AG04450 (cell line): ENCODE measurements around the gene IFI44L. TPM values are rescaled to one million over a fixed set of nuclear protein-coding genes. Genes with fewer than 3 reads are reported as not detected.

Experiments used
- CTCF ChIA-PET: fragments of 300-600, 350-600 bp; formaldehyde crosslinking; extraction: SDS; loops from one replicate; lab custom pipeline; 2022; ENCODE audit warnings: antibody characterized with exemption, inconsistent platforms; lab: Charles Lee
- POLR2A ChIA-PET: fragments of 350-600 bp; formaldehyde crosslinking; extraction: SDS; loops from one replicate; lab custom pipeline; 2021; ENCODE audit warnings: antibody characterized with exemption, inconsistent platforms; lab: Yijun Ruan, JAX
- DNase-seq: peaks from one replicate; pipeline ENCODE4 v3.0.0-alpha.2; 2011; ENCODE audit warnings: low read depth, low spot score
- H3K27ac ChIP-seq: one replicate; pipeline ENCODE4 v1.5.1; 2012; ENCODE audit warnings: low read depth, low read length, control low read depth
- H3K27me3 ChIP-seq: one replicate; pipeline ENCODE4 v1.6.0; 2012; ENCODE audit warnings: low read length; ENCODE audit not compliant: control insufficient read depth, insufficient read depth
- H3K4me3 ChIP-seq: 2 replicates; pipeline ENCODE4 v1.5.1; 2011; ENCODE audit warnings: mild to moderate bottlenecking, low read depth, low read length, control low read depth
- H3K9me3 ChIP-seq: 2 replicates; pipeline ENCODE4 v1.5.1; 2012; ENCODE audit warnings: low read length; ENCODE audit not compliant: control insufficient read depth, insufficient read depth
- polyA plus RNA-seq: library from polyadenylated mRNA; depleted of rRNA; stranded (reverse); fragments of >200 nt; gene quantifications from 2 replicates; pipeline ENCODE4 v1.2.3, GENCODE V29; 2011
- TF ChIP-seq, protein P1 (sequence below): IDR thresholded peaks from 2 replicates; pipeline ENCODE4 v1.5.1; 2011; ENCODE audit warnings: low read depth, low read length, control low read depth, inconsistent platforms

IFI44L gene
- polyA plus RNA-seq, 1 experiment = 1.1 TPM

DNA sequence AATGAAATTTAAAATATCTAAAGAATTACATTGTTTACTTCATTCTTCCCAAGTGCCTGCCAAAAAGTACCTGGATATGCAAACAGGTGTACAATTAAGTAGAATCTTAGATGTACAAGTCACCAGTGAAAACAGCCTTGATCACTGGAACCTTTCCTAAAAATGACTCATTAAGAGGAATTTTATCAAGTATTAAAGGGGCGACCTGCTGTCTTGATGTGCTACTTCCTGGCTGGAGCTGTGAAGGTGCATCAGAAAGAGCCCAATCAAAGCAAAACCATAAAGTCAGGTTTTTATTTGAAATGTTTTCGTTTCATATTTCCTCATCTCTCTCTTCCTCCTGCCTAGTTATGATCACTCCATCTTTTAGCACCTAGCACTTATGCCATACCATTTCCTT lies 62.8 kb downstream of the IFI44L start:
- H3K27ac ChIP-seq = no peak overlapping the region
- no peak overlapping the region for H3K4me3 ChIP-seq
- no peak for DNase-seq
- POLR2A ChIA-PET = no interaction called here
- no peaks in the 10 kb centered on the region for H3K9me3 ChIP-seq
- H3K27me3 ChIP-seq = no peaks in the 10 kb centered on the region
- CTCF ChIA-PET = interaction anchor here (0.7 kb wide), 1 partner anchor 66 kb away, joined by 3 read pairs; no protein-coding TSS in a partner anchor
- TF ChIP-seq, protein P1, sequence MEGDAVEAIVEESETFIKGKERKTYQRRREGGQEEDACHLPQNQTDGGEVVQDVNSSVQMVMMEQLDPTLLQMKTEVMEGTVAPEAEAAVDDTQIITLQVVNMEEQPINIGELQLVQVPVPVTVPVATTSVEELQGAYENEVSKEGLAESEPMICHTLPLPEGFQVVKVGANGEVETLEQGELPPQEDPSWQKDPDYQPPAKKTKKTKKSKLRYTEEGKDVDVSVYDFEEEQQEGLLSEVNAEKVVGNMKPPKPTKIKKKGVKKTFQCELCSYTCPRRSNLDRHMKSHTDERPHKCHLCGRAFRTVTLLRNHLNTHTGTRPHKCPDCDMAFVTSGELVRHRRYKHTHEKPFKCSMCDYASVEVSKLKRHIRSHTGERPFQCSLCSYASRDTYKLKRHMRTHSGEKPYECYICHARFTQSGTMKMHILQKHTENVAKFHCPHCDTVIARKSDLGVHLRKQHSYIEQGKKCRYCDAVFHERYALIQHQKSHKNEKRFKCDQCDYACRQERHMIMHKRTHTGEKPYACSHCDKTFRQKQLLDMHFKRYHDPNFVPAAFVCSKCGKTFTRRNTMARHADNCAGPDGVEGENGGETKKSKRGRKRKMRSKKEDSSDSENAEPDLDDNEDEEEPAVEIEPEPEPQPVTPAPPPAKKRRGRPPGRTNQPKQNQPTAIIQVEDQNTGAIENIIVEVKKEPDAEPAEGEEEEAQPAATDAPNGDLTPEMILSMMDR = no peak

DNA sequence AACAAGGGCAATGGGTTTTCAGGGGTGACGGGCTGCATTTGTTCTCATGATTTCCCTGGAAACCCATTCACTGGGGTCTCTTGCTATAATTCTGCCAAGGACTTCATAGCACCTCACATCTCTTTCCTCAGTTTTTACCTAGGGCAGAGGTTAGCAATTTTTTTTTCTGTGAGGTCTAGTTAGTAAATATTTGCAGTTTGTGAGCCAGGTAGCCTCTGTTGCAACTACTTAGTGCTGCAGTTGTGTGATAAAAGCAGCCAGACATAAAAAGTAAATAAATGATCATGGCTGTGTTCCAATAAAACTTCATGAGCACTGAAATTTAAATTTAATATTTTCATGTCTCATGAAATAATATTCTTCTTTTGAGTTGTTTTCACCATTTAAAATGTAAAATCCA lies 67.1 kb downstream of the IFI44L start:
- CTCF ChIA-PET = interaction anchor here (1.3 kb wide), 1 partner anchor 152 kb away, joined by 3 read pairs; no protein-coding TSS in a partner anchor
- Histone ChIP-seq H3K9me3 (no peaks in the 10 kb centered on the region), H3K27ac (no peak overlapping the region), H3K4me3 (no peak overlapping the region), H3K27me3 (no peaks in the 10 kb centered on the region)
- POLR2A ChIA-PET = no interaction called here
- TF ChIP-seq, protein P1 = no peak
- DNase-seq = no peak

DNA sequence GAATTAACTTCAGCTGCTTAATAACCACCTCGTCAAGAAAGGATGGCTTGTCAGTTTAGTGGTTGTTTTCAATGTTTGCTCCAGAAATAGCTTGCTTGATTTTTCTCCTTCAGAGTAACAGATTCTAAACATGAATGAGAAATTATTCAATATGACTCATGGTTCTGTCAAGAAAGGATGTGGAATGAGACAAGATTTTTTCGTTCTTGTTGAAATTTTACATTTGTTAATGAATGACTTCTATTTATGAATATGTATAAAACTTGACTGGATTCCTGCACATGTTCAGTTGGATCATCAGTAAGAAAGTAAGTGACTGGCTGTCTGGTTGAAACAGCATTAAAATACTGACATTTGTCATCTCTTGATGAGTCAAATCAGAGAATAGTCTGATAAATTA lies 67.7 kb downstream of the IFI44L start:
- ChIA-PET CTCF (interaction anchor here (1.3 to 1.4 kb wide), 2 partner anchors 73 to 152 kb away, joined by 3 to 5 read pairs; no protein-coding TSS in a partner anchor), POLR2A (no interaction called here)
- DNase-seq = no peak
- H3K27me3 ChIP-seq = no peaks in the 10 kb centered on the region
- no peak overlapping the region for H3K4me3 ChIP-seq
- no peaks in the 10 kb centered on the region for H3K9me3 ChIP-seq
- TF ChIP-seq, protein P1 = no peak
- H3K27ac ChIP-seq = no peak overlapping the region

DNA sequence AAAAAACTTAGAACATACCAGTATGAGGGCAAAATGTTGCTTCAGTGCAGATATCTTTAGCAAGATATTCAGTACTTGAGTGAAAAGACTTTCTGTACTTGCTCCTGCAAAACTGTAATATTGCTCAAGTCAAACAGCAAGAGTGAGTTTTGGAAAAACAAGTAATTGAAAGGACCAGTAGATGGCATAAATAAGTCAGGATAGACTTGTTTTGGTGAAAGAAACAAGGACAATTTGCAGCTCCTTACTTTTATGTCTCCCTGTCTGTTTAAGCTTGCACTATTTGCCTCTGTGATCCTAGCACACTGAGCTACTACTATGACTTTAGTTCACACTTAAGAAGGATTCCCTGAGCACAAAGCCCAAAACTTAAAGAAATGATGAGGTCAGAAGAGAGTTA lies 68.4 kb downstream of the IFI44L start:
- TF ChIP-seq, protein P1 = peak; percentile 45
- Histone ChIP-seq H3K9me3 (no peaks in the 10 kb centered on the region), H3K27ac (no peak overlapping the region), H3K4me3 (no peak overlapping the region), H3K27me3 (no peaks in the 10 kb centered on the region)
- POLR2A ChIA-PET = interaction anchor here (0.6 kb wide), 1 partner anchor 165 kb away, joined by 3 read pairs; no protein-coding TSS in a partner anchor
- CTCF ChIA-PET = interaction anchor here (0.6 to 1.4 kb wide), 7 partner anchors 11 to 544 kb away, joined by 3 to 5 read pairs (median 4); no protein-coding TSS in a partner anchor
- no peak for DNase-seq

DNA sequence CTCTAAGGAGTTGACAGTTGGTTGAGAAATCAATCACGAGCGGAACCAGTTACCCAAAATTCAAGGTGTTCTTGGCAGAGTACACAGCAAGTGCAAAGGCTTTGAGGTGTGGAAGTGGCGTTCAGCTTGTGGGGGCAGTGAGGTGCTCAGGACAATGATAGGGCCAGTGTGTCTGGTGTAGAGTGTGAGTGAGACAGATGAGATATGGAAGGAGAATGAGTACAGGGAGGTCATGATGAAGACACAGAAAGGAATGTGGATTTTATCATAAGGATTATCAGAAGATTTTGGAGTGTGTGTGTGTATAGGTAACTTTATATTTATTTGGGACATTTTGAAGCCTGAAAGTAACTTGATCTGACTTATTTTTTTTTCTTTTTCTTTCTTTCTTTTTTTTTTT lies 70.3 kb downstream of the IFI44L start:
- H3K4me3 ChIP-seq = no peak overlapping the region
- H3K9me3 ChIP-seq = no peaks in the 10 kb centered on the region
- H3K27ac ChIP-seq = no peak overlapping the region
- no peak for DNase-seq
- ChIA-PET POLR2A (no interaction called here), CTCF (interaction anchor here (0.6 kb wide), 1 partner anchor 500 kb away, joined by 4 read pairs; no protein-coding TSS in a partner anchor)
- H3K27me3 ChIP-seq = no peaks in the 10 kb centered on the region
- TF ChIP-seq, protein P1 = no peak
